Adrenal gland (tissue), 12 donors: ENCODE results near the gene RAPGEF2. TPM values are rescaled to one million over a fixed set of nuclear protein-coding genes. Genes with fewer than 3 reads are reported as not detected.
A peak's percentile ranks its signal among the peaks of the same experiment; 100 is the strongest.

Source experiments
- DNase-seq, 7 donors: peaks; one replicate each; pipeline ENCODE4 v3.0.0-alpha.2; 2019 to 2020
- H3K27ac ChIP-seq, 5 donors: fragments of 200-600 bp; sonication (generic) in 4 of 5; 1 replicate in 3 of 5; 2 replicates in 2 of 5; pipeline versions ENCODE4 v1.5.1 to v1.8.0; 2016 to 2020; ENCODE audit warnings: mild to moderate bottlenecking in 1 of 5
- H3K27me3 ChIP-seq: fragments of 200-600 bp; 2 replicates; pipeline ENCODE4 v1.8.0; 2021
- H3K36me3 ChIP-seq, 2 donors: fragments of 200-600 bp; replicated peaks in 1 of 2; 1 replicate in 1 of 2; 2 replicates in 1 of 2; pipeline versions ENCODE4 v1.5.1 to v1.8.0; 2018 to 2022
- H3K4me1 ChIP-seq, 2 donors: fragments of 200-600 bp; replicated peaks in 1 of 2; 1 replicate in 1 of 2; 2 replicates in 1 of 2; pipeline versions ENCODE4 v1.5.1 to v1.8.0; 2018 to 2021
- H3K4me3 ChIP-seq, 4 donors: fragments of 200-600 bp; sonication (generic) in 3 of 4; one replicate each; pipeline ENCODE4 v1.5.1; 2016 to 2018
- H3K9me3 ChIP-seq, 3 donors: fragments of 200-600 bp; sonication (generic) in 1 of 3; replicated peaks in 1 of 3; 1 replicate in 2 of 3; 2 replicates in 1 of 3; pipeline versions ENCODE4 v1.5.1 to v1.8.0; 2016 to 2021
- CTCF ChIP-seq, 6 experiments: fragments of 450-650 bp in 4 of 6; fragments of 200-600 bp in 2 of 6; sonication (generic) in 1 of 6; IDR thresholded peaks; 1 replicate in 5 of 6; 2 replicates in 1 of 6; pipeline versions ENCODE4 v1.5.1 to v1.8.0; 2016 to 2021; ENCODE audit warnings: antibody characterized with exemption in 6 of 6, mild to moderate bottlenecking in 2 of 6, moderate library complexity in 1 of 6
- POLR2A ChIP-seq, 2 donors: fragments of 450-650 bp; IDR thresholded peaks; one replicate each; pipeline ENCODE4 v1.6.1; 2017; ENCODE audit warnings: antibody characterized with exemption in 2 of 2, mild to moderate bottlenecking in 2 of 2, moderate library complexity in 1 of 2
- WGBS, 4 donors: extraction: QIAGEN DNeasy Blood & Tissue Kit in 2 of 4; methylation state at CpG; one replicate each; pipeline versions ENCODE4 v1.1.5 to v1.1.7; 2013 to 2017; 5-methylcytosine and 5-hydroxymethylcytosine counted together
- intact Hi-C, 2 donors: fragments of 100-400 bp; cut with DNase I; formaldehyde crosslinking; loops; one replicate each; pipeline versions ENCODE4 v1.14.1 to v1.15.0; 2022 to 2023
- polyA plus RNA-seq, 3 donors: library from polyadenylated mRNA; stranded (reverse); fragments of 200-250 nt in 2 of 3; fragments of 350-450 nt in 1 of 3; fragmentation: Illumina TruSeq in 1 of 3; extraction: RNeasy Lipid Tissue Mini Kit (QIAGEN cat#74804) in 1 of 3; gene quantifications; one replicate each; pipeline ENCODE4 v1.2.3, GENCODE V29; 2013 to 2014
- total RNA-seq, 9 donors: library from RNA; depleted of rRNA in 4 of 9; stranded (reverse); fragments of >200 nt in 4 of 9; fragments of 120-200 nt in 1 of 9; fragmentation: NEBNext Ultra II Directional in 1 of 9; extraction: Animal tissue kit (Norgen Biotek cat#: 25700) in 1 of 9; gene quantifications; one replicate each; pipeline versions ENCODE4 v1.1.0 to v1.2.4, GENCODE V29; 2013 to 2023
- donor health status: healthy with polysubstance abuse.
- donor health status: Bipolar disorder and iron deficiency.
- donor health status: DM: yes; HTN: yes; CAD: no.
- donor health status: DM: no; HTN: no; CAD: no.
- donor health status: DM: no; HTN: no; CAD: no.
- donor health status: DM: yes; HTN: yes; CAD: no.

Gene RAPGEF2
- total and polyA plus RNA-seq, 12 donors: 5.2 to 53.9 (median 25.3) TPM

DNA sequence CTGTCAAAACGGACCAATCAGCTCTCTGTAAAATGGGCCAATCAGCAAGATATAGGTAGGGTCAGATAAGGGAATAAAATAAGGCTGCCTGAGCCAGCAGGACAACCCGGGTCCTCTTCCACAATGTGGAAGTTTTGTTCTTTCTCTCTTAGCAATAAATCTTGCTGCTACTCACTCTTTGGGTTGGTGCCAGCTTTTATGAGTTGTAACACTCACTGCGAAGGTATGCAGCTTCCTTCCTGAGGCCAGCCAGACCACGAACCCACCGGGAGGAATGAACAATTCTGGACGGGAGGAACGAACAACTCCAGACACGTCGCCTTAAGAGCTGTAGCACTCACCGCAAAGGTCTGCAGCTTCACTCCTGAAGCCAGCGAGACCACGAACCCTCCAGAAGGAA is 287.8 kb downstream of the RAPGEF2 start:
- no peak overlapping the region for H3K27ac ChIP-seq
- H3K36me3 ChIP-seq: no peaks in the 10 kb centered on the region
- DNase-seq: peak in 5 of 7 donors; percentile 30 to 36 (median 31)
- intact Hi-C loops: no loop called here
- H3K4me1 ChIP-seq: no peaks in the 10 kb centered on the region
- no peak for TF ChIP-seq CTCF (IDR thresholded peaks at IDR 0.05)
- no peak for TF ChIP-seq POLR2A (IDR thresholded peaks at IDR 0.05)
- no peak overlapping the region for H3K4me3 ChIP-seq
- WGBS, 4 donors: 32 to 57% (median 34%) methylated on average over 2 to 12 of the region's 12 CpGs
- no peaks in the 10 kb centered on the region for H3K27me3 ChIP-seq
- no peaks in the 10 kb centered on the region for H3K9me3 ChIP-seq

GRCh38 chr4:159395693-159396092 is 292.8 kb downstream of the RAPGEF2 start:
- H3K4me1 ChIP-seq: no peaks in the 10 kb centered on the region

GRCh38 chr4:159396151-159396550 is 293.3 kb downstream of the RAPGEF2 start:
- no peak for DNase-seq
- no peak overlapping the region for H3K27ac ChIP-seq
- no peak for TF ChIP-seq CTCF (IDR thresholded peaks at IDR 0.05)
- no peak for TF ChIP-seq POLR2A (IDR thresholded peaks at IDR 0.05)
- no peaks in the 10 kb centered on the region for H3K36me3 ChIP-seq
- H3K27me3 ChIP-seq: no peaks in the 10 kb centered on the region
- WGBS, 4 donors: 71 to 81% (median 75%) methylated on average over 3 of the region's 3 CpGs
- H3K4me3 ChIP-seq: no peak overlapping the region
- no peaks in the 10 kb centered on the region for H3K9me3 ChIP-seq
- H3K4me1 ChIP-seq: no peaks in the 10 kb centered on the region
- intact Hi-C loops: no loop called here

More at GRCh38 chr4:159395693-159396092, 292.8 kb downstream of the RAPGEF2 start:
- TF ChIP-seq CTCF (IDR thresholded peaks at IDR 0.05) (no peak), POLR2A (IDR thresholded peaks at IDR 0.05) (no peak)
- Histone ChIP-seq H3K27ac (no peak overlapping the region), H3K9me3 (no peaks in the 10 kb centered on the region), H3K4me3 (no peak overlapping the region), H3K27me3 (no peaks in the 10 kb centered on the region), H3K36me3 (no peaks in the 10 kb centered on the region)
- intact Hi-C loops: no loop called here
- WGBS, 4 donors: 64 to 79% (median 76%) methylated on average over 2 of the region's 2 CpGs
- no peak for DNase-seq

DNA sequence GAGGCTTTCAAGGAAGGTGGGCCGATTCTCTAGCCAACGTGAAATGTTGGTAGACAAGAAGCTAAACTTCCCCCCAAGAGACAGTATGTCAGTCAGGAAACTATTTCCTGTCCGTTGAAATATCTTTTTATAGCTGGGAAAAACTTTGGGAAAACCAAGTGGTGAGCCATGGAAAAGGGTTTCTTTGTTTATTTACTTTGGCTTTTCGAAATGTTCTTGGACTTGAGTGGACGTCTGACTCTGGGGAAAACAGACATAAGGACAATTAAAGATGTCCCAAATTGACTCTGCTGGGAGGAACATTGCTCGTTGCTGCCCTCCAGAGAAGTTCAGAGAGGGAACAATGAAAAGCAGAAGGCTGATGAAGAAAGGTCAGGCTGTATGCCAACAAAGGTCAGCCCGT is 295.4 kb downstream of the RAPGEF2 start:
- H3K4me3 ChIP-seq: no peak overlapping the region
- H3K27ac ChIP-seq: no peak overlapping the region
- H3K9me3 ChIP-seq: no peaks in the 10 kb centered on the region
- TF ChIP-seq POLR2A (IDR thresholded peaks at IDR 0.05) (no peak), CTCF (IDR thresholded peaks at IDR 0.05) (no peak)
- H3K27me3 ChIP-seq: no peaks in the 10 kb centered on the region
- intact Hi-C loops: no loop called here
- no peak for DNase-seq
- H3K36me3 ChIP-seq: no peaks in the 10 kb centered on the region
- WGBS, 4 donors: 51 to 61% (median 54%) methylated on average over 7 of the region's 7 CpGs
- H3K4me1 ChIP-seq: peaks cover 0 to 4% of the 10 kb centered on the region in 2 donors
